HCT116 (cell line): ENCODE data around the gene ARSK. TPM values are rescaled to one million over a fixed set of nuclear protein-coding genes. Genes with fewer than 3 reads are reported as not detected.

Experiments
- ATAC-seq: fragments of 200-7000 bp; cut with Tn5 transposase; 2 replicates; pipeline ENCODE4 v1.9.1; 2020; ENCODE audit warnings: mild to moderate bottlenecking, moderate library complexity
- BruUV-seq: library from RNA; stranded (reverse); fragments of 400-500 nt; replicated peaks from 2 replicates; lab custom pipeline; 2021; lab: Mats Ljungman, UMichigan
- CTCF ChIA-PET: fragments of 300-600 bp; sonication (Branson Sonifier 250); formaldehyde crosslinking; loops from one replicate; lab custom pipeline; 2021; ENCODE audit warnings: antibody characterized with exemption; lab: Charles Lee
- POLR2A ChIA-PET: fragments of 300-600, 350-600 bp; sonication (Branson Sonifier 250); formaldehyde crosslinking; loops from one replicate; lab custom pipeline; 2021; ENCODE audit warnings: antibody characterized with exemption; lab: Charles Lee
- RAD21 ChIA-PET, 2 experiments: fragments of 300-600 bp; sonication (Branson Sonifier 250); formaldehyde crosslinking; loops; one replicate each; lab custom pipeline; 2023; ENCODE audit warnings: low total read pairs in 2 of 2; ENCODE audit not compliant: uncharacterized antibody in 2 of 2, unreplicated experiment in 2 of 2, low non-redundant PET in 1 of 2; lab: Charles Lee
- DNase-seq: peaks from one replicate; pipeline ENCODE4 v3.0.0-alpha.2; 2010; ENCODE audit warnings: low read depth, low spot score
- H2AFZ ChIP-seq: fragments of 200-600 bp; shearing (Covaris generic), sonication (generic); 2 replicates; pipeline ENCODE4 v1.6.1; 2017; ENCODE audit warnings: low read depth, mixed run types, mixed read lengths, antibody characterized with exemption, low read length; ENCODE audit not compliant: poor library complexity, severe bottlenecking
- H3K27ac ChIP-seq: 2 replicates; pipeline ENCODE4 v1.5.1; 2012; ENCODE audit warnings: low read depth, low read length
- H3K27me3 ChIP-seq: fragments of 200-600 bp; sonication (generic); 2 replicates; pipeline ENCODE4 v1.6.1; 2016; ENCODE audit warnings: mixed run types, low read length, mixed read lengths; ENCODE audit not compliant: insufficient read depth
- H3K36me3 ChIP-seq, 2 experiments: fragments of 200-500 bp in 1 of 2; fragments of 200-600 bp in 1 of 2; sonication (Bioruptor generic) in 1 of 2; sonication (generic) in 1 of 2; 2 replicates each; pipeline versions ENCODE4 v1.5.1 to v1.6.1; 2014 to 2016; ENCODE audit warnings: low read length in 2 of 2, inconsistent platforms in 1 of 2, mixed read lengths in 1 of 2, mixed run types in 1 of 2; ENCODE audit not compliant: insufficient read depth in 2 of 2, control insufficient read depth in 1 of 2
- H3K4me1 ChIP-seq, 2 experiments: fragments of 200-600 bp in 1 of 2; sonication (generic) in 1 of 2; 2 replicates each; pipeline versions ENCODE4 v1.5.1 to v1.6.1; 2012 to 2017; ENCODE audit warnings: low read length in 2 of 2, inconsistent platforms in 1 of 2, mild to moderate bottlenecking in 1 of 2, mixed read lengths in 1 of 2, mixed run types in 1 of 2, moderate library complexity in 1 of 2; ENCODE audit not compliant: insufficient read depth in 2 of 2, control insufficient read depth in 1 of 2
- H3K4me2 ChIP-seq: fragments of 200-600 bp; sonication (generic); 2 replicates; pipeline ENCODE4 v1.6.1; 2017; ENCODE audit warnings: mixed run types, low read length, mixed read lengths
- H3K4me3 ChIP-seq, 2 experiments: fragments of 200-600 bp in 1 of 2; sonication (generic) in 1 of 2; replicated peaks in 1 of 2; 2 replicates each; pipeline ENCODE4 v1.5.1; 2011 to 2016; ENCODE audit warnings: low read length in 2 of 2, control low read depth in 1 of 2, low read depth in 1 of 2, mild to moderate bottlenecking in 1 of 2, mixed read lengths in 1 of 2, mixed run types in 1 of 2
- H3K79me2 ChIP-seq: fragments of 200-600 bp; sonication (generic); 2 replicates; pipeline ENCODE4 v1.6.1; 2017; ENCODE audit warnings: mild to moderate bottlenecking, mixed run types, low read length, moderate library complexity, mixed read lengths; ENCODE audit not compliant: insufficient read depth
- H3K9ac ChIP-seq: fragments of 200-600 bp; sonication (generic); 2 replicates; pipeline ENCODE4 v1.6.1; 2016; ENCODE audit warnings: low read length, mixed read lengths
- H3K9me2 ChIP-seq: fragments of 200-600 bp; sonication (generic), shearing (Covaris generic); 2 replicates; pipeline ENCODE4 v1.6.1; 2017; ENCODE audit warnings: mixed run types, mild to moderate bottlenecking, moderate library complexity; ENCODE audit not compliant: insufficient read depth
- H3K9me3 ChIP-seq, 2 experiments: fragments of 200-500 bp in 1 of 2; fragments of 200-600 bp in 1 of 2; sonication (Bioruptor generic) in 1 of 2; sonication (generic) in 1 of 2; 2 replicates each; pipeline ENCODE4 v1.6.1; 2014 to 2017; ENCODE audit warnings: low read length in 2 of 2, mixed read lengths in 2 of 2, inconsistent platforms in 1 of 2, low read depth in 1 of 2, mild to moderate bottlenecking in 1 of 2, mixed run types in 1 of 2, moderate library complexity in 1 of 2; ENCODE audit not compliant: control insufficient read depth in 1 of 2, insufficient read depth in 1 of 2
- H4K20me1 ChIP-seq: fragments of 200-600 bp; sonication (generic), shearing (Covaris generic); 2 replicates; pipeline ENCODE4 v1.6.1; 2017; ENCODE audit warnings: mixed run types, mild to moderate bottlenecking, moderate library complexity; ENCODE audit not compliant: insufficient read depth
- intact Hi-C: fragments of 100-400 bp; cut with micrococcal nuclease; formaldehyde crosslinking; loops from 2 replicates; pipeline ENCODE4 v1.10.0; 2022
- total RNA-seq: library from RNA; stranded (reverse); gene quantifications from one replicate; pipeline ENCODE4 v1.2.1, GENCODE V29; 2021; ENCODE audit not compliant: unreplicated experiment
- TF ChIP-seq, protein P1 (sequence below), 3 experiments: fragments of 200-600 bp in 1 of 3; sonication (generic) in 1 of 3; IDR thresholded peaks in 2 of 3; conservative IDR thresholded peaks in 1 of 3; 2 replicates each; pipeline ENCODE4 v1.5.1; 2012 to 2017; ENCODE audit warnings: low read depth in 2 of 3, low read length in 2 of 3, antibody characterized with exemption in 1 of 3, borderline replicate concordance in 1 of 3, control low read depth in 1 of 3, mild to moderate bottlenecking in 1 of 3, mixed read lengths in 1 of 3, mixed run types in 1 of 3, moderate library complexity in 1 of 3; ENCODE audit not compliant: insufficient read depth in 1 of 3
- TF ChIP-seq, protein P2 (sequence below): IDR thresholded peaks from 2 replicates; pipeline ENCODE4 v1.6.1; 2011; ENCODE audit warnings: mild to moderate bottlenecking, low read length, moderate library complexity; ENCODE audit not compliant: insufficient replicate concordance; ENCODE audit errors: extremely low read depth

The ARSK gene
- total RNA-seq, 1 experiment from 2014 or later: 4.6 TPM

DNA sequence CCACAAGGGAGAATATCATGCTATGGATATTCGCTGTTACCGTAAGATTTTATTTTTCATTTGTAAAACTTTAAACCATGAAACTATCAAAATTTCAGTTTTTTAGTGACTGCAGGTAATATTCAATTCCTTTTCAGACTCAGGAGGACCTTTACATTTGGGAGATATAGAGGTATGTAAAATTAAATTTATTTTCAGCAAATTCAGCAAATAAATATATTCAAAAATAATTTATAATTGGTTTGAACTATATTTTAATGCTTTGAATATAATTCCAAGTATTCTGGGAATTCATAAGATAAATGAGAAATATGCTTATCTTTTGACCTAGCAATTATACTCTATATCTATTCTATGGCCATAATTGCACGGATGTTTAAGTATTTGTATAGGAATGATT lies 99.3 kb downstream of the ARSK start:
- TF ChIP-seq, protein P1, sequence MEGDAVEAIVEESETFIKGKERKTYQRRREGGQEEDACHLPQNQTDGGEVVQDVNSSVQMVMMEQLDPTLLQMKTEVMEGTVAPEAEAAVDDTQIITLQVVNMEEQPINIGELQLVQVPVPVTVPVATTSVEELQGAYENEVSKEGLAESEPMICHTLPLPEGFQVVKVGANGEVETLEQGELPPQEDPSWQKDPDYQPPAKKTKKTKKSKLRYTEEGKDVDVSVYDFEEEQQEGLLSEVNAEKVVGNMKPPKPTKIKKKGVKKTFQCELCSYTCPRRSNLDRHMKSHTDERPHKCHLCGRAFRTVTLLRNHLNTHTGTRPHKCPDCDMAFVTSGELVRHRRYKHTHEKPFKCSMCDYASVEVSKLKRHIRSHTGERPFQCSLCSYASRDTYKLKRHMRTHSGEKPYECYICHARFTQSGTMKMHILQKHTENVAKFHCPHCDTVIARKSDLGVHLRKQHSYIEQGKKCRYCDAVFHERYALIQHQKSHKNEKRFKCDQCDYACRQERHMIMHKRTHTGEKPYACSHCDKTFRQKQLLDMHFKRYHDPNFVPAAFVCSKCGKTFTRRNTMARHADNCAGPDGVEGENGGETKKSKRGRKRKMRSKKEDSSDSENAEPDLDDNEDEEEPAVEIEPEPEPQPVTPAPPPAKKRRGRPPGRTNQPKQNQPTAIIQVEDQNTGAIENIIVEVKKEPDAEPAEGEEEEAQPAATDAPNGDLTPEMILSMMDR (IDR thresholded peaks at IDR 0.05 in 2 of 3, conservative IDR thresholded peaks at IDR 0.05 in 1 of 3; ENCODE audit: borderline replicate concordance in 1 of 3, insufficient read depth in 1 of 3, low read depth in 2 of 3, low read length in 2 of 3): no peak
- TF ChIP-seq, protein P2, sequence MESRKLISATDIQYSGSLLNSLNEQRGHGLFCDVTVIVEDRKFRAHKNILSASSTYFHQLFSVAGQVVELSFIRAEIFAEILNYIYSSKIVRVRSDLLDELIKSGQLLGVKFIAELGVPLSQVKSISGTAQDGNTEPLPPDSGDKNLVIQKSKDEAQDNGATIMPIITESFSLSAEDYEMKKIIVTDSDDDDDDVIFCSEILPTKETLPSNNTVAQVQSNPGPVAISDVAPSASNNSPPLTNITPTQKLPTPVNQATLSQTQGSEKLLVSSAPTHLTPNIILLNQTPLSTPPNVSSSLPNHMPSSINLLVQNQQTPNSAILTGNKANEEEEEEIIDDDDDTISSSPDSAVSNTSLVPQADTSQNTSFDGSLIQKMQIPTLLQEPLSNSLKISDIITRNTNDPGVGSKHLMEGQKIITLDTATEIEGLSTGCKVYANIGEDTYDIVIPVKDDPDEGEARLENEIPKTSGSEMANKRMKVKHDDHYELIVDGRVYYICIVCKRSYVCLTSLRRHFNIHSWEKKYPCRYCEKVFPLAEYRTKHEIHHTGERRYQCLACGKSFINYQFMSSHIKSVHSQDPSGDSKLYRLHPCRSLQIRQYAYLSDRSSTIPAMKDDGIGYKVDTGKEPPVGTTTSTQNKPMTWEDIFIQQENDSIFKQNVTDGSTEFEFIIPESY: no peak
- H3K27me3 ChIP-seq: no peaks in the 10 kb centered on the region
- RAD21 ChIA-PET: no interaction called here
- no peaks in the 10 kb centered on the region for H3K9me2 ChIP-seq
- DNase-seq: no peak
- no peak overlapping the region for H2AFZ ChIP-seq
- ATAC-seq: no peak
- H4K20me1 ChIP-seq: no peaks in the 10 kb centered on the region
- H3K27ac ChIP-seq: no peak overlapping the region
- POLR2A ChIA-PET: no interaction called here
- intact Hi-C loops: no loop called here
- no peaks in the 10 kb centered on the region for H3K4me1 ChIP-seq
- no peaks in the 10 kb centered on the region for H3K9me3 ChIP-seq
- CTCF ChIA-PET: no interaction called here
- H3K4me3 ChIP-seq: no peak overlapping the region
- H3K4me2 ChIP-seq: no peak overlapping the region
- no peak overlapping the region for H3K9ac ChIP-seq
- no TSS peak for BruUV-seq
- no peaks in the 10 kb centered on the region for H3K36me3 ChIP-seq
- H3K79me2 ChIP-seq: no peaks in the 10 kb centered on the region

Other genes starting within 250 kb of the ARSK start
- gene FAM81B, start 163.7 kb upstream of the ARSK start, total RNA-seq: not detected
- 35.1 TPM for gene SKIC3, start 124 bp upstream of the ARSK start, total RNA-seq
- not detected for gene GPR150, start 65.0 kb downstream of the ARSK start, total RNA-seq
- 4.1 TPM for gene RFESD, start 91.7 kb downstream of the ARSK start, total RNA-seq
- not detected for gene SPATA9, start 127.9 kb downstream of the ARSK start, total RNA-seq
- gene RHOBTB3, start 176.2 kb downstream of the ARSK start, total RNA-seq: 84.3 TPM